NCI-H128 (cell line): ENCODE data around the gene MOSPD3.

ENCODE experiments used
- DNase-seq: peaks from one replicate; lab custom pipeline; 2025; ENCODE audit not compliant: unreplicated experiment; lab: John Stamatoyannopoulos, UW

The MOSPD3 gene

DNA sequence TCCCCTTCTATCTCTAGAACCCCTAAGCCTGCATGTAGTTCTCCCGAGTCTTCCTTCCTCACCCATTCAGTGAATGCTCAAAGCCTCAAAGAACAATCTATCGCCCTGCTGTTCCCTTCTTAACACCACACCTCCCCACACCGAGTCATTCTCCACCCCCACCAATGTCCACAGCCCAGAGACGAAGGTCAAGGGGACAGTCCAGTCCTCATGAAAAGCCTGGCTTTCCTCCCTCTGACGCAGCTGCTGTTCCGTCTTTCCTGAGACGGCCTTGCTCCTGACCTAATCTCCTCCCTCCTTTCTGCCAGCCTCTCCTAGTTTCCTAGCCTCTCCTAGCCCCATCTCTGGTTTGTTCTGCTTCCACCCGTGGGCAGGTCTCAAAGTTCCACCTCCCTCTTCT is 9.2 kb downstream of the MOSPD3 start:
- DNase-seq: no peak

- DNase-seq: no peak
Observed at GRCh38 chr7:100623951-100624824, 11.8 kb downstream of the MOSPD3 start.

DNA sequence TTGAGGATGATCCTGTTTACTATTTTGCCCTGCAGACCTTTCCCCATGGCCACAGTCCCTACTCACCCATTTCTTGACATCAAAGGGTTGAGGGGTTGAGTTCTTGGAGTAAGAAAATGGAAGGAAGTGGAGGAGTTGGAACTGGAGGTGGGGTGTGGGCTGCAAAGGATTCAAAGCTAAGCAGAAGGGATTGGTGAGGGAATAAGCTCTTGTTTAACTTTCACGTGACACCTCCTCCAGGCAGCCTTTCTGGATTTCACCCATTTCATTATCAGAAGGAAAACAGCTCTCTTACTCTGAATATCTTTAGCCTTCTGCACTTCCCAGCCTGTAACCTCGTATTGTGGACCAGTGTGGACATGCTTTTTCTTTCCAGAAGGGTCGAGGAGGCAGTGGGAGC is 13.7 kb downstream of the MOSPD3 start:
- DNase-seq: no peak

DNA sequence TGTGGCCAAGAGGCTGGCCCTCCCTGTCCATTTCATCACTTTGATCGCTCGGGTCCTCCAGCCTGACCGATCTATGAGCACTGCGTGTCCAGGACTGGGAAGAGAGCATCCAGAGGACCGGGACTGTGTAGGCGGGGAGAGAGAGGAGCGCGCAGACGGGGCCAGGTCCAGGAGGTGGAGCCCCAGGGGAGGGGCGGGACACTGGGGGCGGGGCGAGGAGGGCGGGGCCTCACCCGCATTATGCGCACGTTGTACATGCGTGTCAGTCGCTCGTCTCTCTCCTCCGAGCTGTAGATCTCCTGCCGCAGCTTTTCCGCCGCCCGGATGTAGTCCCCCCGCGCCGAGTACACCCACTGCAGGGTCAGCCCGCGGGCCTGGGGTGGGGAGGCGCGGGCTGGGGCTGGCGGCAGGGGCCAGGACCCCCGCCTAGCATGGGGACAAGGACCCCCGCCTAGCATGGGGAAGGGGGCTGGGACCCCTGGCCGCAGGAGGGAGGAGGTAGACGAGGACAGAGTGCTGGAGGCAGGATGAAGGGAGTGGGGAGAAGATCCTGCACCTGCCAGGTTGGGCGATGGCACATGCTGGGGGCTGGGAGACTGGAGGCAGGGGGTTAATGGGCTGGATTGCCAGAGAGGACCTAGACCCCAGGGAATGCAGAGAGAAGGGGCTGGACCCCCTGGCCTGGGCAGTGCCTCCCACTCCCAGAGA is 14.3 kb downstream of the MOSPD3 start:
- peak; percentile 46 for DNase-seq

- DNase-seq: no peak
Observed at GRCh38 chr7:100627238-100627549, 14.9 kb downstream of the MOSPD3 start.

DNA sequence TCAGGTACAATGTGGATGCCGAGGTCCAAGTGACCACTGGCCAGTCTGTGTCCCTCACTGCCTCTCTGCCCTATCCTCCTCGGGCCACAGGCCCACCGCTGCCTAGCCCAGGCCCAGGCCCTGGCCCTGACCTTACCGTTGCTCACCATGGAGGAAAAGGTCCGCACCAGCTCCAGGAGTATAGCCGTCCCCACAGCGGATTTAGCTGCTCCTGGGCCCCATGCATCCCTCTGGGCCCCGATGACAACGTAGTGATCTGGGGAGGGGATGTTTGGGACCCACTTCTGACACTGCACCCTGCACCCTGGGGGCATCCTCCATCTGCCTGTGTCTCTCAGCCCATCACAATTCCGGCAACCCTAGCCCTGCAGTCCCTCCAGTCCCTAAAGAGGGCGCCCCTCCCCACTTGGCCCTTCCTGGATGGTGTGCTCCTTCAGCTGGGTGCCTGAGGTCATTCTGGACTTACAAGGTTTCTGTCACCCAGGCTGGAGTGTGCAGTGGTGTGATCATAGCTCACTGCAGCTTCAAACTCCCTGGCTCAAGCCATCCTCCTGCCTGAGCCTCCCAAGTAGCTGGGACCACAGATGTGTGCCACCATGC is 16.9 kb downstream of the MOSPD3 start:
- DNase-seq: no peak

- no peak for DNase-seq
Observed at GRCh38 chr7:100630066-100630465, 17.7 kb downstream of the MOSPD3 start.

DNA sequence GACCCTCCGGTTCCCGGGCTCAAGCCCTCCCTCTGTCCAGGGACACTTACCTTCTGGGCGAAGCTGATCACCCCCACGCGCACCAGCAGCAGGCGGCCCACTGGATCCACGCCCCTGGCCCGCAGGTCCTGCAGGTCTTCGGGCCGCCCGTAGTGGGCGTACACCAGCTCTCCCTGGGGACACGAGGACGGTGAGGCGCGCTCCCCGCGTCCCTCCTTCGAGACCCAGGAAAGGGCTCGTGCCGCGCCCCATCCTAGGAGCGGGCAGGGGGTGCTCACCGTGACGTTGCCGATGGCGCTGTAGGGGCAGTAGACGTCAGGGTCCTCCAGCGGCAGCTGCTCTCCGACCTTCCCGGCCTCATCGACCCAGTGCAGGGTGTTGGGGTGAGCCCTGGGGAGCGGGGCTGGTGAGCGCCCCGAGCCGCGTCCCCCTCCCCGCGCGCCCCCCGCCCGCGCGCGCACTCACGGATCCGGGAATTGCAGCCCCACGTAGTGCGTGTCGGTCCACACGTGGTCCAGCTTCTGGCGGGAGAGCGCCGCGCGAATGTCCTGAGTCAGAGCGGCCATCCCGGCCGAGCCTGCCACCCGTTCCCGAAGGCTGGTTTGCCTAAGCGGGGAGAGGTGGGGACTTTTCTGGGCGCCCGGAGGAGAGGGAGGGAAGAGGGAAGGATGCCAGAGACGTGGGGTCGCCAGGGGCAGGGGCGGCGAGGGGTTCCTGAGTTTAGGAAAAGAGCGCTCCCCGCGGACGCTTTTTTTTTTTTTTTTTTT is 20.8 kb downstream of the MOSPD3 start:
- peak; percentile 8 for DNase-seq

- DNase-seq: no peak
Observed at GRCh38 chr7:100639995-100640516, 27.7 kb downstream of the MOSPD3 start.

GRCh38 chr7:100640517-100641440 is 28.4 kb downstream of the MOSPD3 start:
- no peak for DNase-seq

- DNase-seq: no peak
Observed at GRCh38 chr7:100641463-100641859, 29.1 kb downstream of the MOSPD3 start, which contains the start of gene TFR2. TSS of gene TFR2 (minus strand) at chr7:100641552. CDS start at chr7:100641509, 43 bp downstream.

DNA sequence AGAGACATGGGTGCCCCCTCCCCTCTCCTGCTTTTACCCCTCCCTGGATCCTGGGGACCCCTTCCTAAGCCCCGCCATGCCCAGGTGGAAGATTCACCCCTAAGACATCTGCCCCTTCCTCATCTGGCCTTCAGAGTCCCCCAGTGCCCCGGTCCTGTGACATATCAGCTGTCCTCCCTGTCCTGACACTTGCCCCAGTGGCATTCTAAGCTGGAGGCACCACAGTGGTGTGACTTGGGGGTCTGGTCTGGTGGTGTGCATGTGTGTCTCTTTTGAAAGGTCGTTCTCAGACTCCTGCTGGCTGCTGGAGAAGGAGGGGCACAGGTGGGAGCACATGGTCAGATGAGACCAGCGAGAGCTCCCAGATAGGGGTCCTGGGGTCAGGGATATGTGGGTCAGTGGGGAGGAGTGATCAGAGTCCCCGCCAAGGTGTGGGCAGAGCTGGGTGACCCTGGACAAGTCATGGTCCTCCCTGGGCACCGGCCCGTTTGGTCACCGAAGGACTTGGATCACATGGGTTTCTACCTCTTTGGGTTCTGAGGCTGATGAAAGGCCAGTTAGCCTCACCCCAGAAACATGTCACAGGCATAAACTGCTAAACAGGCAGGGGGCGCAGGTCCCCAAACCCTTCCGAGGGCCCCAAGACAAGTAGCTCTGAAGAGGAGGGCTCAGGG is 29.7 kb downstream of the MOSPD3 start:
- DNase-seq: no peak

DNA sequence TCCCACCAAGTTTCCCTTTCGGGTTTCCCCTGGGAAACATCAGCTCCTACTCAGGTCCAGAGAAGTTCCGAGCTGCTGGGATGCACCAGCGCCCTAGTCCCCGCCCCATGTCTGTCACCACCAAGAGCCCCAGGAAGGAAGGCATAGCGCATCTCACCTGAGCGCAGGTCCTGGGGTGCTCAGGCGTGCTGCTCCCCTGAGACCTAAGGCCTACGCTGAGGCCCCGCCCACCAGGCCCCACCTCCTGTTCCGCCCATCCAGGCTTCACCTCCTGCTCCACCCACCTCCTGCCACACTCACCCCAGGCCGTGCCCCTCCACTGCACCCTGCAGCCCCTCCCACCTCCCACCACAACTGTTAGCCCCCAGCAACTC is 30.2 kb downstream of the MOSPD3 start:
- DNase-seq: no peak

DNA sequence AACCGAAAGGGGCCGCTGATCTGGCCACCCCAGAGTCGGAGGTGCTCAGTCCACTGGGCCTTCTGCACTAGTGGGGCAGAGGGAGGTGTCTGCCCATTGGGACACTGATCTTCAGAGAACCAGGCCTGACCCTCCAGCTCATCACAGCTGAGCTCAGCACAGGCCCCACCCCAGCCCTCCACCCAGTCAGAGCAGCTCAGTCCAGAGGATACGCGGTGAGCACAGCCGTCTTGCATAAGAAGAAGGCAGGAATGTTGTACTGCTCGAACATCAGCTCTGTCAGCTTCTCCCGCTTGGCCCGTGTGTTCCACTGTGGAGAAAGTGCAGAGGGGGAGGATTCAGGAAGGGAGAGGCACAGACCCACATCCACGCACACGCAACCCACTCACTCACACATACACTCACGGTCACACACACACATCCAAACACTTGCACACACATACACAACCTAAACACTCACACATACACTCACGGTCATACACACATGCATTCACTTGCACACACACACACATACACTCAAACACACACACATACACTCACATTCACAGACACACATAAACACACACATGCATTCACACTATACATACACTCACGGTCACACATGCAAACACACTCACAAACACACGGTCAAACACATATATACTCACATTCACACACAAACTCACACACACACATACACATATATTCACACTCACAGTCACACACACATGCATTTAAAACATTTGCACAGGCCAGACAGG is 37.7 kb downstream of the MOSPD3 start:
- no peak for DNase-seq

DNA sequence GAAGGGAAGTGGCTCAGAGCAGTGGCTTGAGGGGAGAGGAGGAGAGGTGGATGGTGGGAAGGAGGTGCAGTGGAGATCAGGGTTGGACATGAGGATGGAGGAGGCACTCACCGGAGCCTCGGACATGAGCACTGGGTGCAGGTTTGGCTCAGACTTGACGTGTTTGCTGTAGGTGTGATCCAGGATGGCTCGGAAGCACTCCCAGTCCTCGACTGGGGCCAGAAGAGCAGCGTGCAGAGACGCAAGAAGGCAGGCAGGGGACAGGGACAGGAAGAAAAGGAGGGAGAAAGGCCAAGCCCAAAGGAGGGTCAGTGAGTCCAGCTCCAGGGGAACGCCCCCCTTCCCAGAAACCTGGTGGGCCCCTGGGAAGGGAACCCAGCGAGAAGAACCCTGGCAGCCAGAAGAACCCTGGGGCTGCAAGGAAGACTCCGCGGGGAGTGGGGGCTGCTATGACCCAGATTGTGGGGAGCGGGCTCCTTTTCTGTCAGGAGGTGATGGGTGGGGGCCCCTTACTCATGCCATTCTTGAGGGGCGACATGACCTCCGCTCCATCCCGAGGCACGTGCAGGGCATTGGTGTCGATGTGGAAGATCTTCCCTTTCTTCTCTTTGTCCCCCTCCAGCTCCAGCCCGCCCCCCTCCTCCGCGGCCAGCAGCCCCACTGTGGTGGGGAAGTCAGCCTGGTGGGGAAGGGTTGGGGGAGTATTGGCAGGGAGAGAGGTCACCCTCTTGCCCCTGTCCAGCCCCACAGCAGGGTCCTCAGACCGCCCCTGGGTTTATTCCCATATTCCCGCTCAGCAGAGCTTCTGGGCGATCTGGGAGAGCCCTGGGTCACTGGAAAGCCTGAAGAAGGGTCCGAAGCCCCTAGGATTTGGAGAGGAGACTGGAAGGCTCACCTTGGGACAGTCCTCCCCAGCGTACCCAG is 42.8 kb downstream of the MOSPD3 start:
- DNase-seq: no peak

- DNase-seq: peak; percentile 78
Observed at GRCh38 chr7:100655908-100656674, 43.8 kb downstream of the MOSPD3 start, which contains the start of gene ACTL6B. TSS of gene ACTL6B (minus strand) at chr7:100656448. CDS start at chr7:100656354, 94 bp downstream.
